IMR-90 (cell line): ENCODE measurements around the gene MYEOV. TPM values are rescaled to one million over a fixed set of nuclear protein-coding genes. Genes with fewer than 3 reads are reported as not detected.

Experiments used
- ATAC-seq: fragments of 200-7000 bp; cut with Tn5 transposase; 2 replicates; pipeline ENCODE4 v1.9.1; 2020; ENCODE audit warnings: low read depth, mild to moderate bottlenecking, moderate library complexity
- BruUV-seq: library from RNA; stranded (reverse); fragments of 400-500 nt; replicated peaks from 2 replicates; lab custom pipeline; 2021; lab: Mats Ljungman, UMichigan
- CTCF ChIA-PET: fragments of 300-600 bp; formaldehyde crosslinking; extraction: SDS; loops from one replicate; lab custom pipeline; 2021; ENCODE audit warnings: antibody characterized with exemption; lab: Yijun Ruan, JAX
- POLR2A ChIA-PET: fragments of 300-600 bp; sonication (Branson Sonifier 250); formaldehyde crosslinking; loops from one replicate; lab custom pipeline; 2022; ENCODE audit warnings: antibody characterized with exemption; ENCODE audit not compliant: unreplicated experiment; lab: Charles Lee
- DNase-seq: peaks from one replicate; pipeline ENCODE4 v3.0.0; 2013
- H2AFZ ChIP-seq: replicated peaks from 2 replicates; pipeline ENCODE3; 2013; ENCODE audit warnings: low read length, mild to moderate bottlenecking; ENCODE audit not compliant: poor library complexity
- H2AK5ac ChIP-seq: 2 replicates; pipeline ENCODE4 v1.6.1; 2013; ENCODE audit warnings: low read depth, low read length, inconsistent platforms
- H2AK9ac ChIP-seq: replicated peaks from 2 replicates; pipeline ENCODE3; 2013; ENCODE audit warnings: mild to moderate bottlenecking, low read depth, low read length, moderate library complexity; ENCODE audit not compliant: poor library complexity
- H2BK120ac ChIP-seq: 2 replicates; pipeline ENCODE4 v1.6.1; 2013; ENCODE audit warnings: low read depth, low read length, inconsistent platforms
- H2BK15ac ChIP-seq: 3 replicates; pipeline ENCODE4 v1.6.1; 2013; ENCODE audit warnings: low read depth, low read length, inconsistent platforms
- H2BK20ac ChIP-seq: 2 replicates; pipeline ENCODE4 v1.6.1; 2013; ENCODE audit warnings: low read depth, mild to moderate bottlenecking, inconsistent platforms, low read length, moderate library complexity
- H2BK5ac ChIP-seq: 2 replicates; pipeline ENCODE4 v1.6.1; 2013; ENCODE audit warnings: mild to moderate bottlenecking, low read depth, low read length, inconsistent platforms; ENCODE audit not compliant: poor library complexity, severe bottlenecking
- H3K14ac ChIP-seq: replicated peaks from 2 replicates; pipeline ENCODE4 v1.6.1; 2013; ENCODE audit warnings: low read depth, low read length, inconsistent platforms
- H3K18ac ChIP-seq: 2 replicates; pipeline ENCODE4 v1.6.1; 2013; ENCODE audit warnings: low read depth, low read length, control low read depth
- H3K23ac ChIP-seq: 2 replicates; pipeline ENCODE4 v1.6.1; 2013; ENCODE audit warnings: low read depth, low read length, inconsistent platforms
- H3K27ac ChIP-seq: 2 replicates; pipeline ENCODE4 v1.5.1; 2013; ENCODE audit warnings: mild to moderate bottlenecking, control low read depth, low read length; ENCODE audit not compliant: insufficient read depth
- H3K27me3 ChIP-seq: 2 replicates; pipeline ENCODE4 v1.6.1; 2013; ENCODE audit warnings: low read length; ENCODE audit not compliant: control insufficient read depth, insufficient read depth
- H3K36me3 ChIP-seq: 2 replicates; pipeline ENCODE4 v1.6.1; 2013; ENCODE audit warnings: low read length, mixed read lengths; ENCODE audit not compliant: control insufficient read depth, insufficient read depth
- H3K4ac ChIP-seq: 2 replicates; pipeline ENCODE4 v1.6.1; 2013; ENCODE audit warnings: low read depth, low read length, inconsistent platforms
- H3K4me1 ChIP-seq: 2 replicates; pipeline ENCODE4 v1.6.1; 2013; ENCODE audit warnings: low read length, mixed read lengths; ENCODE audit not compliant: control insufficient read depth, insufficient read depth
- H3K4me2 ChIP-seq: 2 replicates; pipeline ENCODE4 v1.6.1; 2013; ENCODE audit warnings: low read depth, mild to moderate bottlenecking, control low read depth, low read length, moderate library complexity
- H3K4me3 ChIP-seq: 2 replicates; pipeline ENCODE4 v1.5.1; 2013; ENCODE audit warnings: low read depth, mild to moderate bottlenecking, control low read depth, low read length, moderate library complexity; ENCODE audit not compliant: insufficient read depth
- H3K56ac ChIP-seq: 2 replicates; pipeline ENCODE4 v1.6.1; 2013; ENCODE audit warnings: low read length, inconsistent platforms; ENCODE audit not compliant: insufficient read depth; ENCODE audit errors: extremely low read depth
- H3K79me1 ChIP-seq, 2 experiments: 2 replicates each; pipeline ENCODE4 v1.6.1; 2013; ENCODE audit warnings: low read length in 2 of 2, inconsistent platforms in 1 of 2, low read depth in 1 of 2
- H3K9ac ChIP-seq: 2 replicates; pipeline ENCODE4 v1.6.1; 2013; ENCODE audit warnings: low read depth, low read length, control low read depth
- H3K9me1 ChIP-seq: 2 replicates; pipeline ENCODE4 v1.6.1; 2013; ENCODE audit warnings: low read length, inconsistent platforms; ENCODE audit not compliant: insufficient read depth
- H3K9me3 ChIP-seq: 2 replicates; pipeline ENCODE4 v1.6.1; 2013; ENCODE audit warnings: low read length; ENCODE audit not compliant: control insufficient read depth, insufficient read depth
- H4K20me1 ChIP-seq: 2 replicates; pipeline ENCODE4 v1.6.1; 2013; ENCODE audit warnings: low read length, inconsistent platforms; ENCODE audit not compliant: insufficient read depth
- H4K5ac ChIP-seq: 2 replicates; pipeline ENCODE4 v1.6.1; 2013; ENCODE audit warnings: mild to moderate bottlenecking, low read depth, low read length, control low read depth
- H4K8ac ChIP-seq, 2 experiments: 2 replicates each; pipeline ENCODE4 v1.6.1; 2013; ENCODE audit warnings: low read depth in 2 of 2, low read length in 2 of 2, control low read depth in 1 of 2, inconsistent platforms in 1 of 2
- H4K91ac ChIP-seq: 2 replicates; pipeline ENCODE4 v1.6.1; 2013; ENCODE audit warnings: low read depth, low read length, inconsistent platforms; ENCODE audit not compliant: insufficient read depth
- BHLHE40 ChIP-seq: fragments of 150-350 bp; IDR thresholded peaks from 2 replicates; pipeline ENCODE4 v1.6.1; 2016; ENCODE audit warnings: mild to moderate bottlenecking, low read depth, low read length
- CHD1 ChIP-seq: IDR thresholded peaks from 2 replicates; pipeline ENCODE4 v1.6.1; 2012; ENCODE audit warnings: low read depth, low read length, improper control_type of control experiment
- MAFK ChIP-seq: IDR thresholded peaks from 2 replicates; pipeline ENCODE4 v1.6.1; 2012; ENCODE audit warnings: low read depth, low read length, improper control_type of control experiment
- MAZ ChIP-seq: IDR thresholded peaks from 2 replicates; pipeline ENCODE4 v1.6.1; 2012; ENCODE audit warnings: low read depth, mild to moderate bottlenecking, low read length, improper control_type of control experiment, moderate library complexity, borderline replicate concordance
- NFE2L2 ChIP-seq: fragments of 150-350 bp; IDR thresholded peaks from 2 replicates; pipeline ENCODE4 v1.6.1; 2016; ENCODE audit warnings: low read depth, mild to moderate bottlenecking, low read length
- POLR2A ChIP-seq: IDR thresholded peaks from 2 replicates; pipeline ENCODE4 v1.6.1; 2012; ENCODE audit warnings: mild to moderate bottlenecking, low read depth, low read length
- RAD21 ChIP-seq: IDR thresholded peaks from 2 replicates; pipeline ENCODE4 v1.6.1; 2012; ENCODE audit warnings: low read length, improper control_type of control experiment
- RCOR1 ChIP-seq: IDR thresholded peaks from 2 replicates; pipeline ENCODE4 v1.6.1; 2012; ENCODE audit warnings: mild to moderate bottlenecking, low read length, improper control_type of control experiment; ENCODE audit not compliant: insufficient replicate concordance
- WGBS, 2 experiments: methylation state at CpG; one replicate each; pipeline versions ENCODE4 v1.1.5 to v1.1.7; 2013; ENCODE audit warnings: missing lambda C conversion rate in 2 of 2; ENCODE audit not compliant: insufficient read length in 1 of 2; ENCODE audit errors: extremely low coverage in 2 of 2; 5-methylcytosine and 5-hydroxymethylcytosine counted together
- dilution Hi-C: fragments of 300-500 bp; cut with HindIII; formaldehyde crosslinking; loops from one replicate; pipeline ENCODE4 v1.14.3; 2018; ENCODE audit warnings: low sequenced_read_pairs; ENCODE audit not compliant: unreplicated experiment
- in situ Hi-C: fragments of 300-500 bp; cut with MboI; formaldehyde crosslinking; loops from 3 replicates; pipeline ENCODE4 v1.14.3; 2019; ENCODE audit warnings: low sequenced_read_pairs, inconsistent platforms, mixed read lengths
- intact Hi-C: fragments of 100-400 bp; cut with micrococcal nuclease; formaldehyde crosslinking; loops from 2 replicates; pipeline ENCODE4 v1.10.0; 2022
- polyA plus RNA-seq, 3 experiments: library from polyadenylated mRNA; depleted of rRNA; stranded (reverse); fragments of >200 nt; gene quantifications; 2 replicates each; pipeline ENCODE4 v1.2.3, GENCODE V29; 2012; ENCODE audit warnings: low replicate concordance in 1 of 3
- total RNA-seq: library from RNA; depleted of rRNA; stranded (reverse); fragments of >200 nt; gene quantifications from 2 replicates; pipeline ENCODE4 v1.2.3, GENCODE V29; 2012
- TF ChIP-seq, protein P1 (sequence below): conservative IDR thresholded peaks from 2 replicates; pipeline ENCODE4 v1.5.1; 2012; ENCODE audit warnings: mild to moderate bottlenecking, low read depth, low read length, improper control_type of control experiment

The MYEOV gene
- total and polyA plus RNA-seq, 2 of the 4 experiments (the other 2 are of a cell fraction) = 5.8 to 6.8 TPM

GRCh38 chr11:69298267-69299022 lies 4.5 kb downstream of the MYEOV start (continued):
- TF ChIP-seq RAD21 (peak; percentile 27; the same call in 1 of the 2 replicates), POLR2A (peak; percentile 25; the same call in 1 of the 2 replicates), BHLHE40 (no peak)

DNA sequence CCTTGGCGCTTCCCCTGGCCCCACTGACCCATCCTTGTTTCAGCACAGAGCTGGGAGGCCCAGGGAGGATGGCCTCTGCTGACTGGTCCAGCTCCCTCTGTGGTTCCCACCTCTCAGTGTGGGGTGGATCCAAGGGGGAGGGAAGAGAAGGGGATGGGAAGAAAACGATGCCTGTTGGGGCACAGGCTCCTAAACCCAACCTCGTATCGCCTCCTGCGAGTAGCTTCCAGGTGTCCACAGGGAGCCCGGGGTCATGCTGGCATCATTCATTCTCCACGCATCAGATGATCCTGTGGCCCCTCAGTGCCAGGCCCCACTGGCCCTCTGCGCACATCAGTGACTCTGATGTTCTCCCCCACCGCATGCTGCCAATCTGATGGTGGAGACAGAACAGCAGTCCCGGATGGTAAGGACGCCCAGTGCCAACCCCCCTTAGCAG lies 5.1 kb downstream of the MYEOV start:
- H3K4me2 ChIP-seq = peak overlapping the region; percentile 51; the same call in 1 of the 2 replicates
- peak overlapping the region; percentile 92 for H3K27ac ChIP-seq
- H3K18ac ChIP-seq = peak overlapping the region; percentile 82
- DNase-seq (peak; percentile 48), ATAC-seq (peak; percentile 32)
- peak overlapping the region; percentile 91 for H3K23ac ChIP-seq
- peaks cover 9 to 63% of the 10 kb centered on the region in 2 experiments; a peak in 3 of 4 replicates for H3K79me1 ChIP-seq
- in situ Hi-C loops (no loop called here), intact Hi-C loops (loop anchor here (10.0 kb wide), 1 partner anchor 164 kb away; no protein-coding TSS in a partner anchor), dilution Hi-C loops (no loop called here)
- CTCF ChIA-PET = no interaction called here
- peak overlapping the region; percentile 100 for H2BK20ac ChIP-seq
- no peaks in the 10 kb centered on the region; the same call in 1 of the 2 replicates for H4K20me1 ChIP-seq
- peak overlapping the region; percentile 99 for H2BK120ac ChIP-seq
- H4K5ac ChIP-seq = peak overlapping the region; percentile 93
- POLR2A ChIA-PET = interaction anchor here (0.6 to 2.4 kb wide), 3 partner anchors 54 to 345 kb away, joined by 3 to 11 read pairs (median 4); no protein-coding TSS in a partner anchor
- H4K91ac ChIP-seq = peak overlapping the region; percentile 98
- peak overlapping the region; percentile 78 for H2AFZ ChIP-seq
- H2AK5ac ChIP-seq = peak overlapping the region; percentile 99
- BruUV-seq = no TSS peak
- H3K14ac ChIP-seq = peak overlapping the region; percentile 96
- peak overlapping the region; percentile 30; the same call in 1 of the 2 replicates for H3K9ac ChIP-seq
- WGBS, 2 experiments = 81% methylated on average over 4 of the region's 11 CpGs; no CpG with 5 or more reads in 1 of the 2 experiments
- H4K8ac ChIP-seq = peak overlapping the region; percentile 95 to 97
- peak overlapping the region; percentile 100 for H2AK9ac ChIP-seq
- no peaks in the 10 kb centered on the region for H3K9me3 ChIP-seq
- peaks cover 38% of the 10 kb centered on the region for H3K9me1 ChIP-seq
- H2BK5ac ChIP-seq = peak overlapping the region; percentile 97
- peak overlapping the region; percentile 100 for H3K4ac ChIP-seq
- H2BK15ac ChIP-seq = peak overlapping the region; percentile 91
- no peak overlapping the region for H3K4me3 ChIP-seq
- TF ChIP-seq, protein P1, sequence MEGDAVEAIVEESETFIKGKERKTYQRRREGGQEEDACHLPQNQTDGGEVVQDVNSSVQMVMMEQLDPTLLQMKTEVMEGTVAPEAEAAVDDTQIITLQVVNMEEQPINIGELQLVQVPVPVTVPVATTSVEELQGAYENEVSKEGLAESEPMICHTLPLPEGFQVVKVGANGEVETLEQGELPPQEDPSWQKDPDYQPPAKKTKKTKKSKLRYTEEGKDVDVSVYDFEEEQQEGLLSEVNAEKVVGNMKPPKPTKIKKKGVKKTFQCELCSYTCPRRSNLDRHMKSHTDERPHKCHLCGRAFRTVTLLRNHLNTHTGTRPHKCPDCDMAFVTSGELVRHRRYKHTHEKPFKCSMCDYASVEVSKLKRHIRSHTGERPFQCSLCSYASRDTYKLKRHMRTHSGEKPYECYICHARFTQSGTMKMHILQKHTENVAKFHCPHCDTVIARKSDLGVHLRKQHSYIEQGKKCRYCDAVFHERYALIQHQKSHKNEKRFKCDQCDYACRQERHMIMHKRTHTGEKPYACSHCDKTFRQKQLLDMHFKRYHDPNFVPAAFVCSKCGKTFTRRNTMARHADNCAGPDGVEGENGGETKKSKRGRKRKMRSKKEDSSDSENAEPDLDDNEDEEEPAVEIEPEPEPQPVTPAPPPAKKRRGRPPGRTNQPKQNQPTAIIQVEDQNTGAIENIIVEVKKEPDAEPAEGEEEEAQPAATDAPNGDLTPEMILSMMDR = no peak
- TF ChIP-seq RCOR1 (no peak), MAZ (no peak), MAFK (no peak), POLR2A (no peak), CHD1 (no peak), NFE2L2 (no peak)
- peak overlapping the region; percentile 84 for H3K56ac ChIP-seq
- H3K4me1 ChIP-seq = peaks cover 55% of the 10 kb centered on the region
- H3K27me3 ChIP-seq = no peaks in the 10 kb centered on the region
- no peaks in the 10 kb centered on the region for H3K36me3 ChIP-seq
